Fibroblast of villous mesenchyme (primary cell): Measurements from ENCODE around the gene DHPS. TPM values are rescaled to one million over a fixed set of nuclear protein-coding genes. Genes with fewer than 3 reads are reported as not detected.

ENCODE experiments used
- DNase-seq: peaks from one replicate; pipeline ENCODE4 v3.0.0-alpha.2; 2010; ENCODE audit warnings: low read depth
- H3K4me3 ChIP-seq: 2 replicates; pipeline ENCODE4 v1.5.1; 2011; ENCODE audit warnings: low read depth, mild to moderate bottlenecking, low read length
- CTCF ChIP-seq: IDR thresholded peaks from 2 replicates; pipeline ENCODE4 v1.5.1; 2012; ENCODE audit warnings: low read depth, mild to moderate bottlenecking, low read length; ENCODE audit not compliant: insufficient read depth
- total RNA-seq: library from RNA; depleted of rRNA; stranded (reverse); fragments of >200 nt; gene quantifications from 2 replicates; pipeline ENCODE4 v1.2.3, GENCODE V29; 2012

DHPS gene
- total RNA-seq, 1 donor, result 50.1 TPM

DNA sequence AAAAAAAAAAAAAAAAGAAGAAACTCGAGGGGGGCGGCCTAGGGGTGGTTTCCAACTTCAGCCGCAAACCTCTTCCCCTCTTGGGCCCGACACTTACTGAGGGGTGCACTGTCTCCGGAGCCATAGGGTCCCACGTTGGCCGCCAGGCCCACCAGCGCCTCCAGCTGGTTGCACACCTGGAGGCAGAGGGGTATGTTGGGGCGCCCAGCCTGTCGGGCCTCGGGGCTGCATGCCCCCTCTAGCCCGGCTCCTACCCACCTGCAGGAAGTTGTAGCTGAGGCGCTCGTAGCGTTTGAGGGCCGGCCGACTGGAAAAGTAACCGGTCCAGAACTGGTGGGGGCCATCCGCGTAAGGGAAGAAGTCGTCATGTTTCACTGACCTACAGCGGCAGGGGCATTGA, 23.7 kb downstream of the DHPS start:
- DNase-seq, result no peak

DNA sequence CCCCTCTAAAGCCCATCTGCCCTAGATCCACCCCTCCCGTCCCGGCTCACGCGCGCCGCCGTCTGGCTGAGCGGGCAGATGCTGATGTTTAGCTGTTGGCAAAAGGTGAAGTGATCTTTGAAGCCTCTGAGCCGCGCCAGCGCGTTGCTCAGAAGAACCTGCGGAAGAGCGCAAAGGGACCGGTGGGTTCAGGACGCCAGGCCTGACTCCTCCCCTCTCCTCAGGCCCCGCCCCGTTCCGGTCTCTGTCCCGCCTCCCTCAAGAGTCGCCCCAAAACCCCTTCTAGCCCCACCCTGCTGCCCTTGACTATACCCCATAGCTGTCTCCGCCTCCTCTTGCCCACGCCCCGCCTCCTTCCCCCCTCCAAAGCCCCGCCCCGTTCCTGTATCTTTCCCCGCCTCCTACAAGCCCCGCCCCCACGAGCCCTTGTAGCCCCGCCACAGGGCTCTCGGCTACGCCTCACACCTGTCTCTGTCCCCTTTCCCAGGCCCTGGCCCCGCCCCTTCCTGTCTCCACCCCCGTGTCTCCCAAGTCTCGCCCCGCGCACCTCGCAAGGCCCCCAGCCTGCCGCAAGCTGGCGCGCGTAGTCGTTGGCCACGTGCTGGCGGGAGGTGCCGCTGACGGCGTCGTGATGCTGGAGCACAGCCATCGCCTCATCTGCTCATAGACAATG, 24.6 kb downstream of the DHPS start:
- DNase-seq, result no peak
- no peak for TF ChIP-seq CTCF
- H3K4me3 ChIP-seq, result no peak overlapping the region

More for the DNA sequence above, 23.7 kb downstream of the DHPS start:
- no peak for TF ChIP-seq CTCF
- H3K4me3 ChIP-seq, result no peak overlapping the region

GRCh38 chr19:12655546-12655945, 26.1 kb downstream of the DHPS start:
- TF ChIP-seq CTCF, result no peak
- no peak overlapping the region for H3K4me3 ChIP-seq
- no peak for DNase-seq

DNA sequence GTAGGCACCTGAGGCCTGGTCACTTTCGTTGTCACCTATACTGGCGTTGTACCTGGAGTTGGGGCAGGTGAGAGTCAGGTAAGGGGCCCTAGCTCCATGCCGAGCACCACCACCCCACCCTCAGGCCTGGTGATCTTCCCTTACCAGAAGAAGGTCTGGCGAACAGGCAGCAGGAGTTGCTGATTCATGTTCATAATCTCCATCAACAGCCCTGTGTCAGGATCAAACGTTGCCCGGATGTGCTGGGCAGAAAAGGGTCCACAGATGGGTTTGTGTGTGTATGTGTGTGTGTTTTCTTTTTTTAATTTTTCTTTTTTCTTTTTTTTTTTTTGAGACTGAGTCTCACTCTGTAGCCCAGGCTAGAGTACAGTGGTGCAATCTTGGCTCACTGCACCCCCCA, 29.5 kb downstream of the DHPS start:
- no peak for TF ChIP-seq CTCF
- H3K4me3 ChIP-seq, result no peak overlapping the region
- DNase-seq, result no peak

- no peak overlapping the region for H3K4me3 ChIP-seq
- no peak for TF ChIP-seq CTCF
- DNase-seq, result no peak
Observed at GRCh38 chr19:12649941-12650340, 31.7 kb downstream of the DHPS start.

- H3K4me3 ChIP-seq, result peak overlapping the region; percentile 30
- peak; percentile 31 for TF ChIP-seq CTCF
- DNase-seq, result no peak
Observed at GRCh38 chr19:12648088-12648487, 33.6 kb downstream of the DHPS start.
